ENCODE measurements around the gene PCBP2.
"Not testable (repeated sequence)": the region's sequence is repeated elsewhere in the genome, so short reads cannot be mapped to it uniquely, and the experiment has no call there.

Gene PCBP2

GRCh38 chr12:53441040-53441833 is 10.7 kb upstream of the PCBP2 start, which contains the start of gene PRR13:
TSS of gene PRR13 (plus strand) at chr12:53441734. CDS start at chr12:53442715, 981 bp downstream.
- peak; percentile 100 for DNase-seq (ENCODE audit: low spot score)

GRCh38 chr12:53443955-53444354 is 7.9 kb upstream of the PCBP2 start:
- no peak for DNase-seq (ENCODE audit: low spot score)

GRCh38 chr12:53444593-53445325 is 7.1 kb upstream of the PCBP2 start:
- not testable (repeated sequence) for DNase-seq (ENCODE audit: low spot score)

GRCh38 chr12:53450936-53451335 is 966 bp upstream of the PCBP2 start:
- no peak for DNase-seq (ENCODE audit: low spot score)

- DNase-seq (ENCODE audit: low spot score), result peak; percentile 72
Measured at GRCh38 chr12:53452159-53453077, 516 bp downstream of the PCBP2 start.

- DNase-seq (ENCODE audit: low spot score), result no peak
Measured at GRCh38 chr12:53453953-53454640, 2.2 kb downstream of the PCBP2 start.

- no peak for DNase-seq (ENCODE audit: low spot score)
Measured at GRCh38 chr12:53454707-53455106, 2.8 kb downstream of the PCBP2 start.

GRCh38 chr12:53456654-53457366 is 4.9 kb downstream of the PCBP2 start:
- DNase-seq (ENCODE audit: low spot score), result no peak

GRCh38 chr12:53459097-53459496 is 7.2 kb downstream of the PCBP2 start:
- DNase-seq (ENCODE audit: low spot score), result no peak

GRCh38 chr12:53461059-53461458 is 9.2 kb downstream of the PCBP2 start:
- no peak for DNase-seq (ENCODE audit: low spot score)

GRCh38 chr12:53461591-53461990 is 9.7 kb downstream of the PCBP2 start:
- no peak for DNase-seq (ENCODE audit: low spot score)

GRCh38 chr12:53462935-53463334 is 11.0 kb downstream of the PCBP2 start:
- DNase-seq (ENCODE audit: low spot score), result no peak

GRCh38 chr12:53463802-53464560 is 12.1 kb downstream of the PCBP2 start:
- DNase-seq (ENCODE audit: low spot score), result no peak

GRCh38 chr12:53464685-53465418 is 12.9 kb downstream of the PCBP2 start:
- DNase-seq (ENCODE audit: low spot score), result no peak

GRCh38 chr12:53465679-53466078 is 13.8 kb downstream of the PCBP2 start:
- no peak for DNase-seq (ENCODE audit: low spot score)

- no peak for DNase-seq (ENCODE audit: low spot score)
Measured at GRCh38 chr12:53466640-53467039, 14.7 kb downstream of the PCBP2 start.

- no peak for DNase-seq (ENCODE audit: low spot score)
Measured at GRCh38 chr12:53467082-53467481, 15.2 kb downstream of the PCBP2 start.

- no peak for DNase-seq (ENCODE audit: low spot score)
Measured at GRCh38 chr12:53467880-53468279, 16.0 kb downstream of the PCBP2 start.

GRCh38 chr12:53468282-53468681 is 16.4 kb downstream of the PCBP2 start:
- no peak for DNase-seq (ENCODE audit: low spot score)

All from LoVo (cell line).